Neural cell (in vitro differentiated cells): ENCODE measurements around the gene ZNF787.

Experiments
- CTCF ChIP-seq: fragments of 450-650 bp; IDR thresholded peaks from 2 replicates; pipeline ENCODE4 v1.5.1; 2014; ENCODE audit warnings: antibody characterized with exemption, mild to moderate bottlenecking, moderate library complexity; ENCODE audit not compliant: poor library complexity, severe bottlenecking
- EP300 ChIP-seq: fragments of 450-650 bp; conservative IDR thresholded peaks from 2 replicates; pipeline ENCODE4 v1.6.1; 2014; ENCODE audit warnings: antibody characterized with exemption, mild to moderate bottlenecking, moderate library complexity; ENCODE audit not compliant: poor library complexity, severe bottlenecking
- EZH2 ChIP-seq: fragments of 200-600, 300-800 bp; shearing (Covaris generic), sonication (generic); IDR thresholded peaks from 2 replicates; pipeline ENCODE4 v1.6.1; 2014; ENCODE audit warnings: antibody characterized with exemption, low read length, borderline replicate concordance, mild to moderate bottlenecking; ENCODE audit not compliant: insufficient read depth, poor library complexity, severe bottlenecking
- MXI1 ChIP-seq: fragments of 450-650 bp; conservative IDR thresholded peaks from 2 replicates; pipeline ENCODE4 v1.6.1; 2014; ENCODE audit warnings: antibody characterized with exemption, mild to moderate bottlenecking; ENCODE audit not compliant: poor library complexity, severe bottlenecking
- POLR2AphosphoS5 ChIP-seq: IDR thresholded peaks from 2 replicates; pipeline ENCODE4 v1.6.1; 2012
- RAD21 ChIP-seq: fragments of 450-650 bp; conservative IDR thresholded peaks from 2 replicates; pipeline ENCODE4 v1.6.1; 2014; ENCODE audit warnings: antibody characterized with exemption, mild to moderate bottlenecking, moderate library complexity
- REST ChIP-seq: IDR thresholded peaks from 2 replicates; pipeline ENCODE4 v1.6.1; 2012; ENCODE audit warnings: borderline replicate concordance
- SMC3 ChIP-seq: fragments of 450-650 bp; conservative IDR thresholded peaks from 2 replicates; pipeline ENCODE4 v1.6.1; 2014; ENCODE audit warnings: antibody characterized with exemption, mild to moderate bottlenecking, moderate library complexity; ENCODE audit not compliant: poor library complexity

- TF ChIP-seq CTCF = peak; percentile 44
- TF ChIP-seq POLR2AphosphoS5 = peak; percentile 94
- peak; percentile 54 for TF ChIP-seq REST
- peak; percentile 19 for TF ChIP-seq RAD21
- no peak for TF ChIP-seq EZH2
- TF ChIP-seq MXI1 = peak; percentile 73
- TF ChIP-seq SMC3 = peak; percentile 31
- peak; percentile 78 for TF ChIP-seq EP300
These were observed 19.7 kb upstream of the ZNF787 start, which contains the start of gene ZNF444 for GRCh38 chr19:56140583-56141416.
